AG04450 (cell line): ENCODE measurements around the gene ZSCAN12. TPM values are rescaled to one million over a fixed set of nuclear protein-coding genes. Genes with fewer than 3 reads are reported as not detected.

Experiments used
- CTCF ChIA-PET: fragments of 300-600, 350-600 bp; formaldehyde crosslinking; extraction: SDS; loops from one replicate; lab custom pipeline; 2022; ENCODE audit warnings: antibody characterized with exemption, inconsistent platforms; lab: Charles Lee
- POLR2A ChIA-PET: fragments of 350-600 bp; formaldehyde crosslinking; extraction: SDS; loops from one replicate; lab custom pipeline; 2021; ENCODE audit warnings: antibody characterized with exemption, inconsistent platforms; lab: Yijun Ruan, JAX
- DNase-seq: peaks from one replicate; pipeline ENCODE4 v3.0.0-alpha.2; 2011; ENCODE audit warnings: low read depth, low spot score
- H3K27ac ChIP-seq: one replicate; pipeline ENCODE4 v1.5.1; 2012; ENCODE audit warnings: low read depth, low read length, control low read depth
- H3K27me3 ChIP-seq: one replicate; pipeline ENCODE4 v1.6.0; 2012; ENCODE audit warnings: low read length; ENCODE audit not compliant: control insufficient read depth, insufficient read depth
- H3K4me3 ChIP-seq: 2 replicates; pipeline ENCODE4 v1.5.1; 2011; ENCODE audit warnings: mild to moderate bottlenecking, low read depth, low read length, control low read depth
- H3K9me3 ChIP-seq: 2 replicates; pipeline ENCODE4 v1.5.1; 2012; ENCODE audit warnings: low read length; ENCODE audit not compliant: control insufficient read depth, insufficient read depth
- CTCF ChIP-seq: IDR thresholded peaks from 2 replicates; pipeline ENCODE4 v1.5.1; 2011; ENCODE audit warnings: low read depth, low read length, control low read depth, inconsistent platforms
- polyA plus RNA-seq: library from polyadenylated mRNA; depleted of rRNA; stranded (reverse); fragments of >200 nt; gene quantifications from 2 replicates; pipeline ENCODE4 v1.2.3, GENCODE V29; 2011; rRNA removed
- small RNA-seq: library from RNA; depleted of rRNA; stranded (forward); fragments of <200 nt; gene quantifications from one replicate; pipeline ENCODE3, GENCODE V24; 2012; ENCODE audit warnings: low read depth; ENCODE audit not compliant: insufficient read length

The ZSCAN12 gene
- polyA plus RNA-seq, 1 experiment, result 5.5 TPM

GRCh38 chr6:28333599-28334018 is 65.9 kb downstream of the ZSCAN12 start:
- DNase-seq, result no peak
- ChIA-PET POLR2A (no interaction called here), CTCF (interaction anchor here (1.0 kb wide), 1 partner anchor 22 kb away, joined by 6 read pairs; no protein-coding TSS in a partner anchor)
- Histone ChIP-seq H3K9me3 (no peaks in the 10 kb centered on the region; the same call in 1 of the 2 replicates), H3K27me3 (no peaks in the 10 kb centered on the region), H3K27ac (no peak overlapping the region), H3K4me3 (no peak overlapping the region)
- TF ChIP-seq CTCF, result no peak

GRCh38 chr6:28333047-28333446 is 66.5 kb downstream of the ZSCAN12 start:
- no peak overlapping the region for H3K4me3 ChIP-seq
- no peak overlapping the region for H3K27ac ChIP-seq
- H3K9me3 ChIP-seq, result no peaks in the 10 kb centered on the region; the same call in 1 of the 2 replicates
- ChIA-PET CTCF (no interaction called here), POLR2A (no interaction called here)
- no peak for DNase-seq
- H3K27me3 ChIP-seq, result no peaks in the 10 kb centered on the region
- TF ChIP-seq CTCF, result no peak

GRCh38 chr6:28330041-28330440 is 69.5 kb downstream of the ZSCAN12 start:
- POLR2A ChIA-PET, result no interaction called here

More at GRCh38 chr6:28330041-28330440, 69.5 kb downstream of the ZSCAN12 start:
- DNase-seq, result no peak
- H3K27ac ChIP-seq, result no peak overlapping the region
- peaks cover 9% of the 10 kb centered on the region for H3K9me3 ChIP-seq
- CTCF ChIA-PET, result no interaction called here
- no peaks in the 10 kb centered on the region for H3K27me3 ChIP-seq
- H3K4me3 ChIP-seq, result no peak overlapping the region
- no peak for TF ChIP-seq CTCF

Small RNA genes lying within 50 kb of the gene (small RNA-seq; reads per million reads assigned to genes)
- not detected for gene RNU2-45P

Other genes with a start within 250 kb of the ZSCAN12 start
- 14.8 and 18.2 TPM in 2 replicates for gene ZSCAN9, start 174.5 kb downstream of the ZSCAN12 start, polyA plus RNA-seq
- gene ZKSCAN4, start 147.5 kb downstream of the ZSCAN12 start, polyA plus RNA-seq, result 3.7 and 4.7 TPM in 2 replicates
- gene NKAPL, start 140.4 kb downstream of the ZSCAN12 start, polyA plus RNA-seq, result 0.52 TPM in 2 replicates
- 17.9 and 24.0 TPM in 2 replicates for gene ZSCAN26, start 132.6 kb downstream of the ZSCAN12 start, polyA plus RNA-seq
- 5.6 and 7.2 TPM in 2 replicates for gene PGBD1, start 118.2 kb downstream of the ZSCAN12 start, polyA plus RNA-seq
- gene ZSCAN31, start 63.6 kb downstream of the ZSCAN12 start, polyA plus RNA-seq, result 5.0 TPM in 2 replicates
- gene ZKSCAN3, start 49.8 kb downstream of the ZSCAN12 start, polyA plus RNA-seq, result 4.7 and 6.0 TPM in 2 replicates
- gene ZSCAN23, start 43.7 kb upstream of the ZSCAN12 start, polyA plus RNA-seq, result 3.5 and 4.6 TPM in 2 replicates
- not detected in 2 replicates for gene GPX6, start 116.0 kb upstream of the ZSCAN12 start, polyA plus RNA-seq
- gene GPX5, start 126.1 kb upstream of the ZSCAN12 start, polyA plus RNA-seq, result not detected in 2 replicates